Chondrocyte (in vitro differentiated cells): ENCODE measurements around the gene KDM4C. TPM values are rescaled to one million over a fixed set of nuclear protein-coding genes. Genes with fewer than 3 reads are reported as not detected.

Source experiments
- DNase-seq: peaks from one replicate; pipeline ENCODE4 v3.0.0; 2021; ENCODE audit warnings: mixed read lengths, low spot score
- H3K27ac Mint-ChIP-seq: one replicate; pipeline ENCODE4 v1.8.0; 2021; ENCODE audit warnings: mild to moderate bottlenecking, moderate library complexity, mixed read lengths; ENCODE audit not compliant: unreplicated experiment
- H3K27me3 Mint-ChIP-seq: 2 replicates; pipeline ENCODE4 v1.8.0; 2021; ENCODE audit warnings: low read depth, mixed read lengths
- H3K36me3 Mint-ChIP-seq: 2 replicates; pipeline ENCODE4 v1.8.0; 2021; ENCODE audit warnings: low read depth, mixed read lengths
- H3K4me1 Mint-ChIP-seq: 2 replicates; pipeline ENCODE4 v1.8.0; 2021; ENCODE audit warnings: low read depth, mild to moderate bottlenecking, mixed read lengths
- H3K4me3 Mint-ChIP-seq: one replicate; pipeline ENCODE4 v1.8.0; 2021; ENCODE audit warnings: mild to moderate bottlenecking, moderate library complexity, mixed read lengths; ENCODE audit not compliant: unreplicated experiment
- H3K9me3 Mint-ChIP-seq: 2 replicates; pipeline ENCODE4 v1.8.0; 2021; ENCODE audit warnings: low read depth, mixed read lengths
- total RNA-seq: library from RNA; stranded (reverse); gene quantifications from 3 replicates; pipeline ENCODE4 v1.2.1, GENCODE V29; 2021
- TF ChIP-seq, protein P1 (sequence below): fragments of 200-600 bp; sonication (generic); IDR thresholded peaks from 2 replicates; pipeline ENCODE4 v1.5.0; 2021; ENCODE audit warnings: antibody characterized with exemption, mild to moderate bottlenecking, moderate library complexity

The KDM4C gene
- total RNA-seq, 1 donor from 2014 or later, result 18.1 TPM

DNA sequence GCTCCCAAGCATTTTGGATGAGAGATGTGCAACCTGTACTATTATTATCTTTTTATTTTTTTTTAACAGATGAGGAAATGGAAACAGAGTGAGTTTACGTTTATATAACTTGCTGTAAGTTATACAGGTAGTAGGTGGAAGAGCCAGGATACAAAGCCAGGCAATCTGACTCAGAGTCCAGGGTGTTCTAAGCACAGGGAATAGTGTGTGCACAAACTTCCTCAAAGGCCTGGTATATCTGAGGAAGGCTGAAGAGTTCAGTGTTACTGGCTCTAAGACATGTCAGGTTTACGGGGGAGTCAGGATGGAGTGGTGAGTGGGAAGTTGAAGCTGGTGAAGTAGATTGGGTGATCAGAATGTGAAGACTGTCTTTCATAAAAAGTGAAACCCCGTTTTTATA is 353.6 kb downstream of the KDM4C start:
- no peaks in the 10 kb centered on the region for H3K4me1 Mint-ChIP-seq
- peaks cover 11% of the 10 kb centered on the region for H3K36me3 Mint-ChIP-seq
- no peak overlapping the region for H3K27ac Mint-ChIP-seq
- H3K27me3 Mint-ChIP-seq, result no peaks in the 10 kb centered on the region
- TF ChIP-seq, protein P1, sequence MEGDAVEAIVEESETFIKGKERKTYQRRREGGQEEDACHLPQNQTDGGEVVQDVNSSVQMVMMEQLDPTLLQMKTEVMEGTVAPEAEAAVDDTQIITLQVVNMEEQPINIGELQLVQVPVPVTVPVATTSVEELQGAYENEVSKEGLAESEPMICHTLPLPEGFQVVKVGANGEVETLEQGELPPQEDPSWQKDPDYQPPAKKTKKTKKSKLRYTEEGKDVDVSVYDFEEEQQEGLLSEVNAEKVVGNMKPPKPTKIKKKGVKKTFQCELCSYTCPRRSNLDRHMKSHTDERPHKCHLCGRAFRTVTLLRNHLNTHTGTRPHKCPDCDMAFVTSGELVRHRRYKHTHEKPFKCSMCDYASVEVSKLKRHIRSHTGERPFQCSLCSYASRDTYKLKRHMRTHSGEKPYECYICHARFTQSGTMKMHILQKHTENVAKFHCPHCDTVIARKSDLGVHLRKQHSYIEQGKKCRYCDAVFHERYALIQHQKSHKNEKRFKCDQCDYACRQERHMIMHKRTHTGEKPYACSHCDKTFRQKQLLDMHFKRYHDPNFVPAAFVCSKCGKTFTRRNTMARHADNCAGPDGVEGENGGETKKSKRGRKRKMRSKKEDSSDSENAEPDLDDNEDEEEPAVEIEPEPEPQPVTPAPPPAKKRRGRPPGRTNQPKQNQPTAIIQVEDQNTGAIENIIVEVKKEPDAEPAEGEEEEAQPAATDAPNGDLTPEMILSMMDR, result no peak
- H3K4me3 Mint-ChIP-seq, result no peak overlapping the region
- no peak for DNase-seq
- no peaks in the 10 kb centered on the region for H3K9me3 Mint-ChIP-seq

DNA sequence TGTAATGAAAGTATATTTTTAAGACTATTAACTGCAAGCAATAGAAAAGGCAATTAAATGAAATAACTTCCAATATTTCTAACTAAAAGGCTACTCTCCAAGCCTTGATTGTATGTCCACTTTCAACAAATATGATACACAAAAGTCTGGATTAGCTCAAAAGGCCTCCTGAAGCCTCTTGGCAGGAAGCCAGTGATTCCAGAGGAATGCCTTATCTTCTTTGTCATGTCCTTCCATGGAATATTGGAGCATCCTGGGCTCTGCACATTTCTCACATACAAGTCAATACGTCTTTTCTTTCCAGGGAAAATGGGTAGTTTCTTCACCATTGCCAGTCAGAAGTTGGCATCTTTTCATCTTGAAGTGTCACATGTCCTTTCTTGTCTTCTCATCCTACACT is 357.8 kb downstream of the KDM4C start:
- TF ChIP-seq, protein P1, result no peak
- Mint-ChIP-seq H3K4me1 (no peaks in the 10 kb centered on the region), H3K4me3 (no peak overlapping the region), H3K36me3 (peaks cover 6% of the 10 kb centered on the region), H3K27ac (no peak overlapping the region), H3K9me3 (no peaks in the 10 kb centered on the region), H3K27me3 (no peaks in the 10 kb centered on the region)
- DNase-seq, result no peak

DNA sequence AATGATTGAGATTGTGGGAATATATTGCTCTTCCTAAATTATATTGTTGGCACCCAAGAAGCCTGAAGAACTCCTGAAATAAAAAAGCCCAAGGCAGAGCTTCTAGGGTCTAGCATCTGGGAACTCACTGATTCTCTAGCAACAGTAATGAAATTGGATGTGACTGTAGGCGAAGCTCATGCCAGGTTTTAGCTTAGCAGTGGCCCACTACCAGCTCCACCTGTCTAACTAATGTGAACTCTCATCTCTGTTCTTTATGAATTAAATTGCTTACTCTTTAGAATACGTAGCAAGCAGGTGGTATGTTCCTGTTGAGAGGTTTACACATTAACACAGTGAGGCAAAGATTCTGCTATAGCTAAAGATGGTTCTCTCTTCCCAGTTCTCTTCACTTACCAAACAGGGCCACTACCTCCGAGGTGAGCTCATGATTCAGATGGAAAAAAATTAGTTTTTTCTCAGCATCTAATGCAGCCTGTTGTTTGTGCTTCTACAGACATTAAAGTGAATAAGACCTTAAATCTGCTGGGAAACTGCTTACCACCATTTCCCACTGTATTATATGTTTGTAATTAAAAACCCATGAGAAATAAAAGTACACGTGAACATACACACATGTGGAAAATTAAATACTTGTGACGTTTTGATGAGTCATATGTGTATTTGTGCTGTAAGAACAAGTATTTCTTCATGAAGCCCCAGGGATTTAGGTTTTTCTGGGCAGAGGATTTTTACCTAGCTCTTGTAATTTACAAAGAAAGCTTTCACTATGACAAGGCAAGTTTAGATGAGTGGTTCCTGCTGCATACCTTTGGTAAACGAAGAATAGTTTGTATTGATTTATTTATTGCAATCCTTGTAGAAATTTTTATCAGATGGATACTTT is 360.1 kb downstream of the KDM4C start:
- no peak overlapping the region for H3K27ac Mint-ChIP-seq
- H3K9me3 Mint-ChIP-seq, result no peaks in the 10 kb centered on the region
- TF ChIP-seq, protein P1, result no peak
- H3K4me3 Mint-ChIP-seq, result no peak overlapping the region
- H3K4me1 Mint-ChIP-seq, result no peaks in the 10 kb centered on the region
- DNase-seq, result no peak
- peaks cover 3% of the 10 kb centered on the region for H3K36me3 Mint-ChIP-seq
- H3K27me3 Mint-ChIP-seq, result no peaks in the 10 kb centered on the region

DNA sequence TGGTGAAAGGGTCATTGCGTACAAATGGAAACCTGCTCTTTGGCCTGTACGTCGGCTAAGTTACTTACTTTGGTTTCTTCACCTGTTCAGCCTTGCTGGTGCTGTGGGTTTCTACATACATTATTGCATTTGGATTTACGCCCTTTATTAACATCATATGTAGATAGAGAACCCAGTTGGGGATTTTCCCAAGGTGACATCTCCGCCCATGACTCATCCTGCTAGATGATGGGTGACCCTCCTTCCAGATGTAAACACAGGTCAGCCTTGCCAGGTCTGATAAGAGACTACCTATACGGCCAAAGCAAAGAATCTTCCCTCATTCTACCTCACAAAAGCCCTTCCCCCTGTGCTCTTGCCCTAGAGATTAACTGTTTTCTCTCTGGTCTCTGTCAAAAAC is 360.9 kb downstream of the KDM4C start:
- no peak for DNase-seq
- TF ChIP-seq, protein P1, result no peak
- Mint-ChIP-seq H3K36me3 (peaks cover 3% of the 10 kb centered on the region), H3K27ac (no peak overlapping the region), H3K4me3 (no peak overlapping the region), H3K4me1 (no peaks in the 10 kb centered on the region), H3K9me3 (no peaks in the 10 kb centered on the region), H3K27me3 (no peaks in the 10 kb centered on the region)

DNA sequence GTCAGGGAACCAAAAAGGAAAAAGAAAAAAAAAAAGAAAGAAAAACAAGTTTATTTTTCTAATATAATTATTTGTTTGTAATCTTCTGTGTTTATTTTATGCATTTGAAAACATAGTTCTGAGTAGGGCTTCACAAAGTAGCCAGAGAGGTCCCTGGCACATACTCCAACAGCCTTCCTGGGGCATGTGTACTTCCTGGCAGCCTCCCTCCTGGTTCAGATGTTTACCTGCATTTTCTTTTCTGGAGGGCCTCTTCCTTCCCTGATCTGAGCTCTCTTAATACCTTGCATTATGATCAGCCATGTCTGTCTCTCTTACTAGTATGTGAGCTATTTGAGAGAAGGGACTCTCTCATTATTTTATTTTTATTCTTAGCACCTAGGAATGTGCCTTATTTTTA is 361.8 kb downstream of the KDM4C start:
- no peak overlapping the region for H3K27ac Mint-ChIP-seq
- peaks cover 3% of the 10 kb centered on the region for H3K36me3 Mint-ChIP-seq
- TF ChIP-seq, protein P1, result no peak
- no peaks in the 10 kb centered on the region for H3K9me3 Mint-ChIP-seq
- H3K4me3 Mint-ChIP-seq, result no peak overlapping the region
- H3K4me1 Mint-ChIP-seq, result no peaks in the 10 kb centered on the region
- no peak for DNase-seq
- no peaks in the 10 kb centered on the region for H3K27me3 Mint-ChIP-seq
